IPS DF 19.7 (cell line): ENCODE measurements around the gene INIP.
"Not testable (repeated sequence)": the region's sequence is repeated elsewhere in the genome, so short reads cannot be mapped to it uniquely, and the experiment has no call there.

Experiments used
- DNase-seq: peaks from one replicate; pipeline ENCODE4 v3.0.0-alpha.2; 2013; ENCODE audit warnings: low read depth, low spot score

INIP gene

GRCh38 chr9:112673221-112673620 lies 44.7 kb downstream of the INIP start:
- not testable (repeated sequence) for DNase-seq

GRCh38 chr9:112670991-112671625 lies 46.8 kb downstream of the INIP start:
- DNase-seq = no peak

- DNase-seq = no peak
Measured at GRCh38 chr9:112669326-112669725, 48.6 kb downstream of the INIP start.

GRCh38 chr9:112665347-112665746 lies 52.6 kb downstream of the INIP start:
- DNase-seq = no peak

- DNase-seq = no peak
Measured at GRCh38 chr9:112664531-112664930, 53.4 kb downstream of the INIP start.

DNA sequence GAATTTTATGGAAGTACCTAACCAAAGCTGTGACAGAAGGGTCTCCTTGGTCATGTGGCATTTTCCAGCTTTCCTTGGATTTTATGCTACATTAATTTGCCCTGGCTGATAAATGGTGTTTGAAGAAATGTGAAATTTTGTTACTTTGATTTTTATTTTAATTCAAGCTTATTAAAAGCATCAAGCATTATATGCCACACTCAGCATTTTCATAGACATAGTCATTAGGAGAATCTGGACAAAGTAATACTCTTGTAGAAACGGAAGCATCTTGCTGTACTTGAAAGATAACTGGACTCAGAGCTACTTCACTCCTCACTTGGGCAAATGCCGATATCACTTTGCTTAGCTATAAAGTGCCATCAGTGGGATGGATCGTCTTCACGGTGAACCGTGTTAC lies 54.2 kb downstream of the INIP start:
- DNase-seq = no peak

GRCh38 chr9:112659906-112660305 lies 58.0 kb downstream of the INIP start:
- DNase-seq = no peak

- no peak for DNase-seq
Measured at GRCh38 chr9:112655668-112656067, 62.2 kb downstream of the INIP start.

GRCh38 chr9:112654282-112654681 lies 63.6 kb downstream of the INIP start:
- peak; percentile 35 for DNase-seq

DNA sequence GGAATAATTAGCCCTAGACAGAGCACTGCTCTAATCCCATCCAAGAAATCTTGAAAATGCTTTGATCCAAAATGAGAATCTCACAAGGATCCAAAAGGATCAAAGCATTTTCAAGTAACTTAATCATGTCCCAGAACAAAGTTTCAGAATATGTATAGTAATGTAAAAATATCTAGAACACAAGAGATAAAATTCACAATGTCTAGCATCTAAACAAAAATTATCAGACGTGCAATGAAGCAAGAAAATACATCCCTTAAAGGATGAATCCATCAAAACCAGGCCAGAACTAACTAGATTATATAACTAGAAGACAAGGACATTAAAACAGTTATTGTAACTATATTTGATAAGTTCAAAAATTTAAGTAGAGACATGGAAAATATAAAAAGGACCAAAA lies 69.3 kb downstream of the INIP start:
- no peak for DNase-seq

DNA sequence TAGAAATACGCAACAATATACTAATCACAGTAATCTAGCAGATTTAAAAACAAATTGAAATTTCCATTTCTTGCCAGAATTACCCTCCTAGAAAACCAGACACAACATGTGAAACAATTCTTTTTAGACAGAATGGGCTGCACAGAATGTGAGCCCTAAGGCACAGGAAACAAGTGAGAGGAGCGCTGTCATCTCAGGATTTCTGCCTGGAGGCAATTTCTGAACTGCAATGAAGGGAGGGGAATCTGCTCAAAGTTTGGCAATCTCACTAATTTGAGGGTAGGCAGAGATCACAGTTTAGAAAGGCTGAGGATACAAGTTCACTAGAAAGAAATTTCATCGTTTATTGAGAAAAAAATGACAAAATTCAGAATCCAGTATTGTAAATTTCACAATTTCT lies 70.3 kb downstream of the INIP start:
- no peak for DNase-seq

GRCh38 chr9:112642126-112642525 lies 75.8 kb downstream of the INIP start:
- DNase-seq = no peak

DNA sequence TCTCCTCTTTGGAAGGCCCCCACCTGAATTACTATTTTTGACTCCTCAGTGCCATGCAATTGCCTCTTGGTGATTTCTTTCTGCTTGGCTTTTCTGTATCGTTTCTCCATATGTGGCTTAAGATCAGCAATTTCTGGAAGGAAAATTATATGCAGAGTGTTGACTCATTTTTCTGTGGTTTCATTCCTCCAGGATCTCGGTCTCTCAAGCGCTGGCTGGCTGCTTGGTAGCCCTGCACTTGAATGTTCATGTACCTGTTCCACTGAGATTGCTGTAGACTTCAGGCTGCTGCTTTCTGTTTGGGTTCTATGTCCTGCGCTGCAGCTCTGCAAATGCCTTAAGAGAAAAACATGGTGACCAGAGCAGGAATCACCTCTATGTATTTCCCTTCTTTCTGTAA lies 77.6 kb downstream of the INIP start:
- DNase-seq = no peak
